Pancreas (tissue), 10 donors: ENCODE measurements around the gene RUNX1. TPM values are rescaled to one million over a fixed set of nuclear protein-coding genes. Genes with fewer than 3 reads are reported as not detected.
A peak's percentile ranks its signal among the peaks of the same experiment; 100 is the strongest.
"Not testable (repeated sequence)": the region's sequence is repeated elsewhere in the genome, so short reads cannot be mapped to it uniquely, and the experiment has no call there.

Experiments
- ATAC-seq, 4 donors: fragments of 200-7000 bp; cut with Tn5 transposase; one replicate each; pipeline versions ENCODE4 v1.8.0 to v1.9.1; 2020; ENCODE audit warnings: mild to moderate bottlenecking in 4 of 4, moderate library complexity in 4 of 4
- DNase-seq, 6 donors: peaks; one replicate each; pipeline ENCODE4 v3.0.0-alpha.2; 2020
- FAIRE-seq: peaks from 2 replicates; lab custom pipeline; 2012; peaks lifted over from hg19 to GRCh38; lab: Jason Lieb, UNC
- H3K27ac ChIP-seq, 4 donors: fragments of 200-600 bp; sonication (generic); 1 replicate in 3 of 4; 2 replicates in 1 of 4; pipeline versions ENCODE4 v1.5.0 to v1.8.0; 2020
- H3K27me3 ChIP-seq, 4 donors: fragments of 200-600 bp; one replicate each; pipeline ENCODE4 v1.8.0; 2021
- H3K36me3 ChIP-seq, 3 donors: fragments of 200-600 bp; sonication (generic) in 1 of 3; one replicate each; pipeline versions ENCODE4 v1.5.0 to v1.8.0; 2020 to 2021
- H3K4me1 ChIP-seq, 3 donors: fragments of 200-600 bp; one replicate each; pipeline ENCODE4 v1.8.0; 2021
- H3K4me3 ChIP-seq, 4 donors: fragments of 200-600 bp; sonication (generic) in 2 of 4; one replicate each; pipeline versions ENCODE4 v1.5.0 to v1.8.0; 2020 to 2021
- H3K9me3 ChIP-seq, 4 donors: fragments of 200-600 bp; one replicate each; pipeline ENCODE4 v1.8.0; 2021
- WGBS, 2 donors: extraction: QIAGEN DNeasy Blood & Tissue Kit; methylation state at CpG; one replicate each; pipeline ENCODE4 v1.1.7; 2013; 5-methylcytosine and 5-hydroxymethylcytosine counted together
- intact Hi-C, 3 donors: fragments of 100-400 bp; cut with DNase I; formaldehyde crosslinking; loops; one replicate each; pipeline versions ENCODE4 v1.11.1 to v1.14.2; 2022
- polyA plus RNA-seq, 2 donors: library from polyadenylated mRNA; stranded (reverse); fragments of 200-250 nt; gene quantifications; one replicate each; pipeline ENCODE4 v1.2.3, GENCODE V29; 2013
- total RNA-seq, 6 donors: library from RNA; stranded (reverse); fragmentation: NEBNext Ultra II Directional in 4 of 6; extraction: Animal tissue kit (Norgen Biotek cat#: 25700) in 4 of 6; gene quantifications; one replicate each; pipeline versions ENCODE4 v1.2.1 to v1.2.4, GENCODE V29; 2021 to 2023
- TF ChIP-seq, protein P1 (sequence below), 4 donors: fragments of 200-600 bp; sonication (generic) in 3 of 4; IDR thresholded peaks; one replicate each; pipeline versions ENCODE4 v1.5.0 to v1.8.0; 2021; ENCODE audit warnings: antibody characterized with exemption in 4 of 4
- donor health status: healthy with polysubstance abuse.
- donor health status: DM: no; HTN: no; CAD: no; lungs with moderate emphysema.
- donor health status: DM: no; HTN: no; CAD: no.
- donor health status: control.
- donor health status: control.
- donor health status: Bipolar disorder and iron deficiency.
- donor health status: DM: yes; HTN: yes; CAD: no.
- donor health status: DM: no; HTN: no; CAD: no.
- donor health status: DM: no; HTN: no; CAD: no.
- donor health status: DM: yes; HTN: yes; CAD: no.

Gene RUNX1
- total and polyA plus RNA-seq, 8 donors, result 2.1 to 38.2 (median 4.5) TPM

DNA sequence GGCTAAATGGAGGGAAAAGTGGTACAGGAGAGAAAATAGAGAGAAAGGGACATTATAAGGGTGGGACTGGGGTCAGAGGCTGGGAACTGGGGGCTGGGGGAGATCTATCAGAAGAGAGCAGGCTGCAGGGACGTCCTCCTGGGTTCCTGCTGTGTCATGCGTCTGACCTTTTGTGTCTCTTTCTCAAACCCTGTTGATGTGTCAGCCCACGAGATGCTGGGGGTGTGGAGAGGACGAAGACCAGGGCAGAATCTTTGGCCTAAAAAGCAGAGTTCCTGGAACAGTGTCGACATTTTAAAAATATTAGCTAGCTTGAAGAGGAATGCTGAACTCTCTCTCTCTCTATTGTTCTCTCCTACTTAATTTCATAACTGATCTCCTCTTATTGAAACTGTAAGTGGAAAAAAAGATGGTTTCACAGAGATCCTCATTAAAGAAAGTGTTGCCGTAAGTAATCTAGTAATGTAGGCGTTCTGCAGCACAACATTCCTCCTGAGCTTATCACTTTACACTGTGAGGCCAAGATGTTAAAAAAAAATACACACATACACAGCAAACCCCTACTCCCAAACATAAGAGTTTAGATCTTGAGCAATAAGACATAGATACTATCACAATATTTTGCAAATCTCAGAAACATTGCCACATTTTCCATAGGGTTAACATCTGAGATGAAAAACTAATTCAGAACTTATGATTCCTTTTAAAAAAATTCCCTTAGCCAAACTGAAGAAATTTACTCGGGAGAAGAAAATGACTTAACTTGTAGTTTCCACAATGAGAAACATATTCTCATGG is 52.6 kb downstream of the RUNX1 start:
- DNase-seq (no peak), ATAC-seq (peak in 3 of 4 donors; percentile 26 to 64 (median 44)), FAIRE-seq (no peak)
- Histone ChIP-seq H3K4me3 (no peak overlapping the region), H3K36me3 (no peaks in the 10 kb centered on the region), H3K27me3 (no peaks in the 10 kb centered on the region), H3K27ac (no peak overlapping the region), H3K4me1 (no peaks in the 10 kb centered on the region), H3K9me3 (no peaks in the 10 kb centered on the region)
- TF ChIP-seq, protein P1, sequence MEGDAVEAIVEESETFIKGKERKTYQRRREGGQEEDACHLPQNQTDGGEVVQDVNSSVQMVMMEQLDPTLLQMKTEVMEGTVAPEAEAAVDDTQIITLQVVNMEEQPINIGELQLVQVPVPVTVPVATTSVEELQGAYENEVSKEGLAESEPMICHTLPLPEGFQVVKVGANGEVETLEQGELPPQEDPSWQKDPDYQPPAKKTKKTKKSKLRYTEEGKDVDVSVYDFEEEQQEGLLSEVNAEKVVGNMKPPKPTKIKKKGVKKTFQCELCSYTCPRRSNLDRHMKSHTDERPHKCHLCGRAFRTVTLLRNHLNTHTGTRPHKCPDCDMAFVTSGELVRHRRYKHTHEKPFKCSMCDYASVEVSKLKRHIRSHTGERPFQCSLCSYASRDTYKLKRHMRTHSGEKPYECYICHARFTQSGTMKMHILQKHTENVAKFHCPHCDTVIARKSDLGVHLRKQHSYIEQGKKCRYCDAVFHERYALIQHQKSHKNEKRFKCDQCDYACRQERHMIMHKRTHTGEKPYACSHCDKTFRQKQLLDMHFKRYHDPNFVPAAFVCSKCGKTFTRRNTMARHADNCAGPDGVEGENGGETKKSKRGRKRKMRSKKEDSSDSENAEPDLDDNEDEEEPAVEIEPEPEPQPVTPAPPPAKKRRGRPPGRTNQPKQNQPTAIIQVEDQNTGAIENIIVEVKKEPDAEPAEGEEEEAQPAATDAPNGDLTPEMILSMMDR (IDR thresholded peaks at IDR 0.05), result no peak
- 72 to 76% methylated on average over 8 of the region's 8 CpGs for WGBS, 2 donors
- intact Hi-C loops, result loop anchor here in 1 of 3 donors (2.0 kb wide), 1 partner anchor 20 kb away; no protein-coding TSS in a partner anchor

DNA sequence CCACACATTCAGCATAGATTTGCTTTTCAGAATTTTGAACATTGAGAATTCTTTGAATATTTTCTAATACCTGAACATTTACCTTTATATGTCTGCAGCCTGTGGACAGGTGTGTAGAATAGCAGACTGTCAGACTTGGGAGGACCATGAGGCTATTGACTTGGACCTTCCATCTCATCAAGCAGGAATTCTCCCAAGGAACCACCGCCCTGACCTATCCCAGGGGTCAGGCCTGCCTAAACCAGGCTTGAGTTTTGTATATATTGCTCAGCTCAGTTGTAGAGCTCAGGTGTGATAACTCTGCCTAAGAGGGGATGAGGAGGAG is 53.2 kb downstream of the RUNX1 start:
- no peaks in the 10 kb centered on the region for H3K27me3 ChIP-seq
- ATAC-seq (no peak), FAIRE-seq (no peak), DNase-seq (no peak)
- H3K4me1 ChIP-seq, result no peaks in the 10 kb centered on the region
- no peak overlapping the region for H3K4me3 ChIP-seq
- intact Hi-C loops, result loop anchor here in 1 of 3 donors (2.0 kb wide), 1 partner anchor 21 kb away; no protein-coding TSS in a partner anchor
- TF ChIP-seq, protein P1 (IDR thresholded peaks at IDR 0.05), result no peak
- no peaks in the 10 kb centered on the region for H3K36me3 ChIP-seq
- no peak overlapping the region for H3K27ac ChIP-seq
- 95% methylated on average over 1 of the region's 1 CpG for WGBS, 2 donors
- H3K9me3 ChIP-seq, result no peaks in the 10 kb centered on the region

DNA sequence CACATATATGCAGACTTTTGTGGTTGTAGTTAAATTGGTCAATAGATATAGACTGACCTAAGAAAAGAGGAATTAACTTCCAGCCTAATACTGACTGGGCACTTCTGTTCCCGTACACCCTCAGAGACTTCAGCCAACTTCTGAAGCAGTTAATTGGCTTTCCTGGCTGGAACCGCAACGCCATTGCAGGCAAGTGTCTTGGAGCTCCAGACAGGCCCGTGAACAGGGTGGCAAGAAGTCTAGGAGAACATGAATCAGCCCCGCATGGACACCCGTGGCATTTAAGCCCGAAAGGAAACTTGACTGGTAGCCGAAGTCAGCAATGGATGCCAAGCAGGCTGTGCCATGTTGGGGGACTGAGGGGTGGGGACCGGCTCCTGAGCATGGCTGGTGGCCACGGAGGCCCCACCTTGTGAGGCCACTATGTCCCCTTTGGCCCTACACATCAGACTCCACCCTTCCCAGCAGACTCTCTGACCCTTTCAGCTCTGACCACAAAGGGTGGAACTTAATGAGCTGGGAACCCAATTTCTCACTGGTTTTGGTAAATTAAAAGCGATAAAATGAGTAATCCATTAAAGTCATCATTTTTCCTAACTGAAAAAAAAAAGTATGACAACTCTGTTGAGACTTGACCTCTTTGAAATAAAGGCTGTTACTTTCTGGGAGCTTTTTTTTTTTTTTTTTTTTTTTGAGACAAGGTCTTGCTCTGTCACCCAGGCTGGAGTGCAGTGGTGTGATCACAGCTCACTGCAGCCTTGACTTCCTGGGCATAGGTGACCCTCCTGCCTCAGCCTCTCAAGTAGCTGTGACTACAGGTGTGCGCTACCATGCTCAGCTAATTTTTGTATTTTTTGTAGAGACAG is 54.1 kb downstream of the RUNX1 start:
- no peak for DNase-seq
- intact Hi-C loops, result no loop called here
- peak in 1 of 4 donors; percentile 15 for ATAC-seq
- TF ChIP-seq, protein P1 (IDR thresholded peaks at IDR 0.05), result no peak
- no peak for FAIRE-seq
- Histone ChIP-seq H3K4me1 (no peaks in the 10 kb centered on the region), H3K4me3 (no peak overlapping the region), H3K27ac (no peak overlapping the region), H3K9me3 (no peaks in the 10 kb centered on the region), H3K36me3 (no peaks in the 10 kb centered on the region), H3K27me3 (no peaks in the 10 kb centered on the region)
- 79 to 84% methylated on average over 12 of the region's 12 CpGs for WGBS, 2 donors

DNA sequence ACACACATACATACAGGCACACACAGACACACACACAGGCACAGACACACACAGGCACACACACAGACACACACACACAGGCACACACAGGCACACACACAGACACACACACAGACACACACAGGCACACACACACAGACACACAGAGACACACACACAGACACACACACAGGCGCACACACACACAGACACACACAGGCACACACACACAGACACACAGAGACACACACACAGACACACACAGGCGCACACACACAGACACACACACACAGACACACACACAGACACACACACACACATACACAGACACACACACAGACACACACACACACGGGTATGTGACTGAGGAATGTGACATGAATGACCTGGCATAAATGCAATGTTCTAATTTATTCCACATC is 55.6 kb downstream of the RUNX1 start:
- intact Hi-C loops, H3K9me3 ChIP-seq, DNase-seq, H3K4me1 ChIP-seq, H3K27me3 ChIP-seq, ATAC-seq, H3K27ac ChIP-seq, H3K4me3 ChIP-seq, FAIRE-seq, H3K36me3 ChIP-seq: not testable (repeated sequence)
- WGBS, 2 donors, result 63% methylated on average over 3 of the region's 3 CpGs

DNA sequence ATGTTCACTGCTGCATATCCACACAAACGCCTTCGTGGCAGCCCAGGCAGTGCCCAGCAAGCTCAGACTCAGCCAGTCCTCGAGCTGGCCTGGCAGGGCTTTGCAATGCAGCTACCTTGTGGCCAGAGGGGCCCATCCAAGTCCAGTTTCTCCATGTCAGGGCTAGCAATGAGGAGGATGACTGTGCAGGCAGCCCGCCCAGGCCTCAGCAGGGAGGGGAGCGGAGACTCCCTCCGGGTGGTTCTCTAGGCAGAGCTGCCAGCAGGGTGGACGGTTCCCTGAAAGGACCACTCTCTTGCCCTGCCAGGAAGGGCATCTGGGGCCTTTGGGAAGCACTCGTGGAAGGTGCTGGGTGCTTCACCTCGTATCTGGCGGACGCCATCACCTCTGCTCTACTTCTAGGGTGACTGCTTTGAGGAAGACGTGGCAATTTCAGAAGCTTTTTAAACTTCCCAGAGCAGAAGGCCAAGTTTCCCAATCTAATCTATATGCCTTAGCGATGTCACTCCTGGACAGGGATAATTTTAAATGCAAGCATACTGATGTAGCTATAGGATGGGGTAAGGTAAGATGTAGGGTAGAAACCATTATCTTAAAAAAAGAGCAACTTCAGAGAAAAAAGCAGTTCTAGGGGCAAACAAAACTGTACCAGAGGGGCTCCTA is 56.2 kb downstream of the RUNX1 start:
- Histone ChIP-seq H3K36me3 (no peaks in the 10 kb centered on the region), H3K9me3 (no peaks in the 10 kb centered on the region), H3K27me3 (no peaks in the 10 kb centered on the region), H3K4me3 (no peak overlapping the region), H3K4me1 (no peaks in the 10 kb centered on the region), H3K27ac (no peak overlapping the region)
- intact Hi-C loops, result no loop called here
- no peak for FAIRE-seq
- TF ChIP-seq, protein P1 (IDR thresholded peaks at IDR 0.05), result no peak
- no peak for ATAC-seq
- DNase-seq, result peak in 1 of 6 donors; percentile 25
- 73 to 87% methylated on average over 13 of the region's 13 CpGs for WGBS, 2 donors
